Omental fat pad (tissue), 4 donors: ENCODE results near the gene PCED1B. TPM values are rescaled to one million over a fixed set of nuclear protein-coding genes. Genes with fewer than 3 reads are reported as not detected.
A peak's percentile ranks its signal among the peaks of the same experiment; 100 is the strongest.

Experiments used
- ATAC-seq: fragments of 150-250 bp; one replicate; pipeline ENCODE4 v1.9.1; 2016; ENCODE audit warnings: mild to moderate bottlenecking, moderate library complexity; ENCODE audit not compliant: low FRiP score
- DNase-seq: peaks from one replicate; pipeline ENCODE4 v3.0.0-alpha.2; 2019; ENCODE audit warnings: low spot score
- total RNA-seq, 4 donors: library from RNA; depleted of rRNA; stranded (reverse); fragments of >200 nt; gene quantifications; one replicate each; pipeline ENCODE4 v1.1.0, GENCODE V29; 2016
- TF ChIP-seq, protein P1 (sequence below), 3 donors: fragments of 450-650 bp; IDR thresholded peaks; one replicate each; pipeline ENCODE4 v1.5.1; 2016 to 2017; ENCODE audit warnings: antibody characterized with exemption in 3 of 3, mild to moderate bottlenecking in 3 of 3, moderate library complexity in 2 of 3

Gene PCED1B
- total RNA-seq, 4 donors from 2014 or later, result 1.9 to 5.7 (median 3.8) TPM

DNA sequence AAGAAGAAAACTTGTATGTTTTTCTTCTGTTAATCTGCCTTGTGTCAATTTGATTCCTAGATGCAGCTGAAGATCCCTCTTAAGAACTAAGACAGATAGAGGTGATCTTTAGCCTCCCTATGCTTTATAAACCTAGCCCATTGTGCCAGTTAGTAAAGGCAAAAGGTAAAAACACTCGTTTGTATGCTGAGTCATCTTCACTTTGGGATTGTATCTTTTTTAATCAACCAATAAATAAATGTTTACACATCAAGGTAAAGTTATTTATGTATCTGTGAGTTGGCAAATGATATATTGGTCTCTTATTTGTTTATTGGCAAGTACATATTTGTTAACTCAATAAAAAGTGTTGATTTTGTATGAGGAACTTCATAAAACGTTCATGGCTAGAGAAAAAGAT lies 166.2 kb downstream of the PCED1B start:
- DNase-seq (no peak), ATAC-seq (no peak)
- TF ChIP-seq, protein P1, sequence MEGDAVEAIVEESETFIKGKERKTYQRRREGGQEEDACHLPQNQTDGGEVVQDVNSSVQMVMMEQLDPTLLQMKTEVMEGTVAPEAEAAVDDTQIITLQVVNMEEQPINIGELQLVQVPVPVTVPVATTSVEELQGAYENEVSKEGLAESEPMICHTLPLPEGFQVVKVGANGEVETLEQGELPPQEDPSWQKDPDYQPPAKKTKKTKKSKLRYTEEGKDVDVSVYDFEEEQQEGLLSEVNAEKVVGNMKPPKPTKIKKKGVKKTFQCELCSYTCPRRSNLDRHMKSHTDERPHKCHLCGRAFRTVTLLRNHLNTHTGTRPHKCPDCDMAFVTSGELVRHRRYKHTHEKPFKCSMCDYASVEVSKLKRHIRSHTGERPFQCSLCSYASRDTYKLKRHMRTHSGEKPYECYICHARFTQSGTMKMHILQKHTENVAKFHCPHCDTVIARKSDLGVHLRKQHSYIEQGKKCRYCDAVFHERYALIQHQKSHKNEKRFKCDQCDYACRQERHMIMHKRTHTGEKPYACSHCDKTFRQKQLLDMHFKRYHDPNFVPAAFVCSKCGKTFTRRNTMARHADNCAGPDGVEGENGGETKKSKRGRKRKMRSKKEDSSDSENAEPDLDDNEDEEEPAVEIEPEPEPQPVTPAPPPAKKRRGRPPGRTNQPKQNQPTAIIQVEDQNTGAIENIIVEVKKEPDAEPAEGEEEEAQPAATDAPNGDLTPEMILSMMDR (IDR thresholded peaks at IDR 0.05), result no peak

GRCh38 chr12:47247418-47247817 lies 168.0 kb downstream of the PCED1B start:
- TF ChIP-seq, protein P1 (IDR thresholded peaks at IDR 0.05), result no peak
- ATAC-seq, result no peak
- no peak for DNase-seq

DNA sequence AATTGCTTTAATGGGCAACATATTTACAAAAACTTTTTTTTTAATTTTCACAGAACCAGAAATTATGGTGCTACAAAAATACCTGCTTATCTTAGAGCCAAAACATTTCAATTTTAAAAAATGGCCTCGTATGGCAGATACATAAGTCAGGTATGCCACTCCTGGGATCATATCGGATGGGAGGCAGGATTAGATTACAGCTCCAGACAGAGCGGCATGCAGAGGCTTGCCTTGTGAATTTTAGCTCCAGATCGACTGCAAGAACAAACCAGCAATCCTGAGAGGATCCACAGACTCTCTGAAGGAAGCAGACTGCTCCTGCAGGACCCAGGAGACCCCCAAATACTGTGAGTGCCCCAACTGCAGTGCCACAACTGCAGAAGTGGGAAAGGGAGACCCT lies 169.7 kb downstream of the PCED1B start:
- ATAC-seq (no peak), DNase-seq (no peak)
- TF ChIP-seq, protein P1 (IDR thresholded peaks at IDR 0.05), result no peak

GRCh38 chr12:47249719-47250357 lies 170.4 kb downstream of the PCED1B start:
- TF ChIP-seq, protein P1 (IDR thresholded peaks at IDR 0.05), result no peak
- ATAC-seq (peak; percentile 70), DNase-seq (no peak)

- TF ChIP-seq, protein P1 (IDR thresholded peaks at IDR 0.05), result no peak
Observed at GRCh38 chr12:47251919-47252318, 172.5 kb downstream of the PCED1B start.

DNA sequence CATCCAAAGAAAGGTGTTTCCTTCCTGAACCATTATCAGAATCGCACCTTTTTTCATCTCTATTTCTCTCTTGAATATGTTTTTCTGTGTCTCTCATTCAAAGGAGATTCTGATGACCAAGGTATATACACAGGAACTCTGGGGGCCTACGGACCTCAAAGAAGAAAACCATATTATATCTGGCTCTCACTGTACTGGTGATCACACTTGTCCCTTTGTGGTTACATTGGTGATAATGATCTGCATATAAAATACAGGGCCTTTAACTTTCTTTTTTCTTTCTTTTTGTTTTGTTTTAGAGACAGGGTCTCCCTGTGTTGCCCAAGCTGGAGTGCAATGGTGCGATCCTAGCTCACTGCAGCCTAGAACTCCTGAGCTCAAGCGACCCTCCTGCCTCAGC lies 185.5 kb downstream of the PCED1B start:
- ATAC-seq, result no peak
- DNase-seq, result no peak
- TF ChIP-seq, protein P1 (IDR thresholded peaks at IDR 0.05), result no peak

More at GRCh38 chr12:47251919-47252318, 172.5 kb downstream of the PCED1B start:
- ATAC-seq, result no peak
- no peak for DNase-seq

- DNase-seq (no peak), ATAC-seq (no peak)
- TF ChIP-seq, protein P1 (IDR thresholded peaks at IDR 0.05), result no peak
Observed at GRCh38 chr12:47265391-47265790, 186.0 kb downstream of the PCED1B start.
